B cell (primary cell): Measurements from ENCODE around the gene NUS1. TPM values are rescaled to one million over a fixed set of nuclear protein-coding genes. Genes with fewer than 3 reads are reported as not detected.

Source experiments
- ATAC-seq: fragments of 200-7000 bp; cut with Tn5 transposase; one replicate; pipeline ENCODE4 v1.10.0; 2021; ENCODE audit warnings: low read depth, mild to moderate bottlenecking, moderate number of reproducible peaks, moderate library complexity
- CTCF ChIA-PET: fragments of 350-600 bp; sonication (Branson Sonifier 250); formaldehyde crosslinking; loops from one replicate; lab custom pipeline; 2021; ENCODE audit warnings: antibody characterized with exemption, inconsistent platforms; lab: Charles Lee
- POLR2A ChIA-PET: fragments of 350-600 bp; sonication (Branson Sonifier 250); formaldehyde crosslinking; loops from one replicate; lab custom pipeline; 2021; ENCODE audit warnings: antibody characterized with exemption; lab: Charles Lee
- DNase-seq: peaks from one replicate; pipeline ENCODE4 v3.0.0; 2013
- H2AFZ ChIP-seq: 2 replicates; pipeline ENCODE4 v1.6.1; 2012; ENCODE audit warnings: mild to moderate bottlenecking, low read depth, low read length; ENCODE audit not compliant: insufficient read depth, poor library complexity, severe bottlenecking
- H3K27ac ChIP-seq, 2 donors: 1 replicate in 1 of 2; 2 replicates in 1 of 2; pipeline ENCODE4 v1.5.1; 2012 to 2013; ENCODE audit warnings: low read length in 2 of 2, mild to moderate bottlenecking in 2 of 2, moderate library complexity in 1 of 2
- H3K27me3 ChIP-seq, 4 experiments: fragments of 200-600 bp in 1 of 4; sonication (generic) in 1 of 4; replicated peaks in 1 of 4; 1 replicate in 2 of 4; 2 replicates in 2 of 4; pipeline versions ENCODE4 v1.6.1 to v1.7.0; 2013 to 2016; ENCODE audit warnings: low read length in 3 of 4, mild to moderate bottlenecking in 2 of 4, mixed read lengths in 1 of 4, moderate library complexity in 1 of 4; ENCODE audit not compliant: insufficient read depth in 4 of 4, control insufficient read depth in 3 of 4; ENCODE audit errors: control extremely low read depth in 1 of 4
- H3K36me3 ChIP-seq, 2 experiments: replicated peaks in 1 of 2; 1 replicate in 1 of 2; 2 replicates in 1 of 2; pipeline versions ENCODE4 v1.6.1 to v1.7.1; 2013; ENCODE audit warnings: low read length in 1 of 2; ENCODE audit not compliant: insufficient read depth in 2 of 2, control insufficient read depth in 1 of 2; ENCODE audit errors: control extremely low read depth in 1 of 2, extremely low read depth in 1 of 2
- H3K4me1 ChIP-seq, 2 donors: fragments of 200-600 bp in 1 of 2; sonication (generic) in 1 of 2; 1 replicate in 1 of 2; 2 replicates in 1 of 2; pipeline versions ENCODE4 v1.5.1 to v1.6.1; 2013 to 2017; ENCODE audit warnings: low read length in 2 of 2; ENCODE audit not compliant: control insufficient read depth in 2 of 2, insufficient read depth in 2 of 2
- H3K4me2 ChIP-seq: replicated peaks from 2 replicates; pipeline ENCODE3; 2012; ENCODE audit warnings: mild to moderate bottlenecking, low read depth, low read length; ENCODE audit not compliant: poor library complexity, severe bottlenecking
- H3K4me3 ChIP-seq, 5 experiments: fragments of 200-600 bp in 1 of 5; sonication (generic) in 1 of 5; 1 replicate in 3 of 5; 2 replicates in 2 of 5; pipeline versions ENCODE4 v1.5.1 to v1.7.0; 2011 to 2016; ENCODE audit warnings: low read length in 4 of 5, mild to moderate bottlenecking in 4 of 5, low read depth in 2 of 5, control low read depth in 1 of 5, moderate library complexity in 1 of 5; ENCODE audit not compliant: insufficient read depth in 1 of 5; ENCODE audit errors: control extremely low read depth in 1 of 5, extremely low read depth in 1 of 5
- H3K79me2 ChIP-seq: fragments of 200-600 bp; sonication (generic); one replicate; pipeline ENCODE4 v1.6.0; 2016; ENCODE audit warnings: low read length; ENCODE audit not compliant: control insufficient read depth, insufficient read depth
- H3K9ac ChIP-seq: fragments of 200-600 bp; sonication (generic); 2 replicates; pipeline ENCODE4 v1.6.1; 2017; ENCODE audit warnings: mild to moderate bottlenecking, low read length, moderate library complexity
- H3K9me3 ChIP-seq, 3 donors: one replicate each; pipeline versions ENCODE4 v1.6.1 to v1.7.1; 2013; ENCODE audit warnings: low read length in 2 of 3; ENCODE audit not compliant: control insufficient read depth in 2 of 3, insufficient read depth in 1 of 3; ENCODE audit errors: control extremely low read depth in 1 of 3
- H4K20me1 ChIP-seq: 2 replicates; pipeline ENCODE4 v1.6.0; 2012; ENCODE audit warnings: mild to moderate bottlenecking, low read length; ENCODE audit not compliant: insufficient read depth, control insufficient read depth, poor library complexity, severe bottlenecking
- H3K27ac Mint-ChIP-seq: one replicate; pipeline ENCODE4 v1.8.0; 2021; ENCODE audit warnings: mixed read lengths
- H3K27me3 Mint-ChIP-seq: one replicate; pipeline ENCODE4 v1.8.0; 2021; ENCODE audit warnings: mixed read lengths
- H3K4me1 Mint-ChIP-seq: one replicate; pipeline ENCODE4 v1.8.0; 2021; ENCODE audit warnings: mixed read lengths
- H3K4me3 Mint-ChIP-seq: one replicate; pipeline ENCODE4 v1.8.0; 2021; ENCODE audit warnings: mixed read lengths
- H3K9me3 Mint-ChIP-seq: one replicate; pipeline ENCODE4 v1.8.0; 2022; ENCODE audit warnings: mixed read lengths; ENCODE audit not compliant: insufficient read depth
- CTCF ChIP-seq: fragments of 200-600 bp; IDR thresholded peaks from one replicate; pipeline ENCODE4 v1.8.0; 2022; ENCODE audit warnings: antibody characterized with exemption, mild to moderate bottlenecking
- EZH2 ChIP-seq: IDR thresholded peaks from 2 replicates; pipeline ENCODE4 v1.6.1; 2012; ENCODE audit warnings: borderline replicate concordance, low read depth, mild to moderate bottlenecking, moderate library complexity, low read length; ENCODE audit not compliant: insufficient read depth, poor library complexity, severe bottlenecking
- WGBS: methylation state at CpG from one replicate; pipeline ENCODE4 v1.1.5; 2013; ENCODE audit warnings: missing lambda C conversion rate; ENCODE audit not compliant: insufficient coverage; 5-methylcytosine and 5-hydroxymethylcytosine counted together
- intact Hi-C: fragments of 100-400 bp; cut with micrococcal nuclease; formaldehyde crosslinking; loops from one replicate; pipeline ENCODE4 v1.10.0; 2022
- polyA minus RNA-seq: library from RNA; depleted of rRNA, polyadenylated mRNA; stranded (reverse); fragments of >200 nt; gene quantifications from 2 replicates; pipeline ENCODE4 v1.2.3, GENCODE V29; 2012
- polyA plus RNA-seq: library from polyadenylated mRNA; depleted of rRNA; stranded (reverse); fragments of >200 nt; gene quantifications from 2 replicates; pipeline ENCODE4 v1.2.3, GENCODE V29; 2012
- total RNA-seq, 2 donors: library from RNA; stranded (reverse); fragments of 120-200 nt in 1 of 2; gene quantifications; 1 replicate in 1 of 2; 2 replicates in 1 of 2; pipeline versions ENCODE4 v1.2.3 to v1.2.4, GENCODE V29; 2013 to 2022

The NUS1 gene
- total RNA-seq (22.1 and 23.1 TPM in 2 replicates), polyA plus RNA-seq (6.2 and 8.8 TPM in 2 replicates), polyA minus RNA-seq (7.6 and 8.7 TPM in 2 replicates)
- 12.9 TPM for total RNA-seq (2013)

GRCh38 chr6:117674991-117675657 is at the start of gene NUS1:
NUS1 (plus strand) TSS chr6:117675469; CDS start chr6:117675671, 202 bp downstream.
- H4K20me1 ChIP-seq: peaks cover 11% of the 10 kb centered on the region
- Mint-ChIP-seq H3K9me3 (no peaks in the 10 kb centered on the region), H3K27me3 (no peaks in the 10 kb centered on the region), H3K27ac (peak within 1 kb of the TSS; percentile 94), H3K4me3 (peak within 1 kb of the TSS; percentile 90), H3K4me1 (peaks cover 42% of the 10 kb centered on the region)
- peaks cover 75% of the 10 kb centered on the region for H3K79me2 ChIP-seq
- under 1% methylated on average over 49 of the region's 53 CpGs for WGBS
- intact Hi-C loops: loop anchor here (1.0 to 5.0 kb wide), 6 partner anchors 73 to 1676 kb away; partner anchors contain the start of genes ASF1A, CEP85L, GOPC and NT5DC1
- peak within 1 kb of the TSS; percentile 55 to 81 (median 65) for H3K4me3 ChIP-seq
- DNase-seq (peak; percentile 98), ATAC-seq (peak; percentile 98)
- peak within 1 kb of the TSS; percentile 94 for H2AFZ ChIP-seq
- no peaks in the 10 kb centered on the region for H3K36me3 ChIP-seq
- peak within 1 kb of the TSS; percentile 88 for H3K4me2 ChIP-seq
- H3K4me1 ChIP-seq: peaks cover 28 to 30% of the 10 kb centered on the region in 2 donors
- H3K27ac ChIP-seq: peak within 1 kb of the TSS; percentile 55 to 75
- ChIA-PET POLR2A (no interaction called here), CTCF (interaction anchor here (1.4 kb wide), 1 partner anchor 71 kb away, joined by 5 read pairs; no protein-coding TSS in a partner anchor)
- no peaks in the 10 kb centered on the region for H3K9me3 ChIP-seq
- peak within 1 kb of the TSS; percentile 75 for H3K9ac ChIP-seq
- no peak for TF ChIP-seq EZH2
- TF ChIP-seq CTCF: peak; percentile 75
- no peaks in the 10 kb centered on the region for H3K27me3 ChIP-seq

- no peak for TF ChIP-seq EZH2
- TF ChIP-seq CTCF: no peak
- intact Hi-C loops: no loop called here
- H3K4me2 ChIP-seq: no peak overlapping the region
- no peak for ATAC-seq
- H3K27ac ChIP-seq: no peak overlapping the region
- no peaks in the 10 kb centered on the region for H3K4me1 ChIP-seq
- H4K20me1 ChIP-seq: no peaks in the 10 kb centered on the region
- H3K79me2 ChIP-seq: no peaks in the 10 kb centered on the region
- no peak overlapping the region for H3K9ac ChIP-seq
- H2AFZ ChIP-seq: no peak overlapping the region
- peaks cover 3 to 12% (median 5%) of the 10 kb centered on the region in 3 donors for H3K9me3 ChIP-seq
- H3K4me1 Mint-ChIP-seq: no peaks in the 10 kb centered on the region
- H3K9me3 Mint-ChIP-seq: peaks cover 6% of the 10 kb centered on the region
- H3K27me3 Mint-ChIP-seq: peaks cover 8% of the 10 kb centered on the region
- no peak overlapping the region for H3K27ac Mint-ChIP-seq
- ChIA-PET CTCF (no interaction called here), POLR2A (no interaction called here)
- H3K27me3 ChIP-seq: no peaks in the 10 kb centered on the region
- H3K4me3 ChIP-seq: no peak overlapping the region
- no peak for DNase-seq
- no peak overlapping the region for H3K4me3 Mint-ChIP-seq
- no peaks in the 10 kb centered on the region for H3K36me3 ChIP-seq
Measured at GRCh38 chr6:117627533-117627932, 47.7 kb upstream of the NUS1 start.
